Measurements from ENCODE around the gene CCDC50. TPM values are rescaled to one million over a fixed set of nuclear protein-coding genes. Genes with fewer than 3 reads are reported as not detected.
A peak's percentile ranks its signal among the peaks of the same experiment; 100 is the strongest.

The CCDC50 gene
- total RNA-seq, 1 experiment from 2014 or later: 21.0 TPM

DNA sequence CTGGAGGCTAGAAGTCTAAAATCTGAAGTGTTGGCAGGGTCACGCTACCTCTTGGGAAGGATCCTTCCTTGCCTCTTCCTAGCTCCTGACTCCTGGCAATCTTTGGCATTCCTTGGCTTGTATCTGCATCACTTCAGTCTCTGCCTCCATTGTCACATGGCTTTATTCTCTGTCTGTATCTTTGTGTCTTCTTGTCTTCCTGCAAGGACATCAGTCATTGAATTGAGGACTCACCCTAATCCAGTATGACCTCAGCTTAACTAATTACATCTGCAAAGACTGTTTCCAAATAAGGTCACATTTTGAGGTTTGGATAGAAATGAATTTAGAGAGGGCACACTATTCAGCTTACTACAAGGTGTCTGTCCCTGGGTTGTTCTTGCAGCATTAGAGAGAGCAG lies 32.3 kb downstream of the CCDC50 start:
- H4K5ac ChIP-seq (ENCODE audit: insufficient read length, low read depth, low read length): no peak overlapping the region
- no peaks in the 10 kb centered on the region for H3K79me1 ChIP-seq (ENCODE audit: insufficient read depth, low read depth, low read length, poor library complexity, severe bottlenecking)
- WGBS (ENCODE audit: extremely low coverage, insufficient read length, low lambda C conversion rate): no CpG with 5 or more reads among the region's 1 CpG
- no peak overlapping the region for H3K27ac ChIP-seq (ENCODE audit: insufficient read length, low read depth, low read length)
- no peak overlapping the region for H3T11ph ChIP-seq (ENCODE audit: low read length)
- no peak overlapping the region for H2BK15ac ChIP-seq (ENCODE audit: low read depth, low read length)
- no peak overlapping the region for H2AK5ac ChIP-seq (ENCODE audit: insufficient read length, low read length)
- Mint-ChIP-seq H3K9me3 (no peaks in the 10 kb centered on the region), H3K27me3 (ENCODE audit: low read depth) (no peaks in the 10 kb centered on the region), H3K27ac (peak overlapping the region; percentile 13 to 66 (median 31); a peak in 5 of 7 replicates), H3K4me3 (no peak overlapping the region), H3K4me1 (peaks cover 46 to 47% of the 10 kb centered on the region in 2 experiments), H3K36me3 (ENCODE audit: insufficient read depth in 1 of 3, low read depth in 3 of 3) (peaks cover 9 to 34% (median 12%) of the 10 kb centered on the region in 3 experiments)
- H2AFZ ChIP-seq (ENCODE audit: low read length): no peak overlapping the region
- no peak overlapping the region for H2BK5ac ChIP-seq (ENCODE audit: insufficient read length, low read length)
- no peak for DNase-seq
- H3K4me2 ChIP-seq (ENCODE audit: insufficient read depth, insufficient read length, low read length): no peak overlapping the region
- TF ChIP-seq, protein P1, sequence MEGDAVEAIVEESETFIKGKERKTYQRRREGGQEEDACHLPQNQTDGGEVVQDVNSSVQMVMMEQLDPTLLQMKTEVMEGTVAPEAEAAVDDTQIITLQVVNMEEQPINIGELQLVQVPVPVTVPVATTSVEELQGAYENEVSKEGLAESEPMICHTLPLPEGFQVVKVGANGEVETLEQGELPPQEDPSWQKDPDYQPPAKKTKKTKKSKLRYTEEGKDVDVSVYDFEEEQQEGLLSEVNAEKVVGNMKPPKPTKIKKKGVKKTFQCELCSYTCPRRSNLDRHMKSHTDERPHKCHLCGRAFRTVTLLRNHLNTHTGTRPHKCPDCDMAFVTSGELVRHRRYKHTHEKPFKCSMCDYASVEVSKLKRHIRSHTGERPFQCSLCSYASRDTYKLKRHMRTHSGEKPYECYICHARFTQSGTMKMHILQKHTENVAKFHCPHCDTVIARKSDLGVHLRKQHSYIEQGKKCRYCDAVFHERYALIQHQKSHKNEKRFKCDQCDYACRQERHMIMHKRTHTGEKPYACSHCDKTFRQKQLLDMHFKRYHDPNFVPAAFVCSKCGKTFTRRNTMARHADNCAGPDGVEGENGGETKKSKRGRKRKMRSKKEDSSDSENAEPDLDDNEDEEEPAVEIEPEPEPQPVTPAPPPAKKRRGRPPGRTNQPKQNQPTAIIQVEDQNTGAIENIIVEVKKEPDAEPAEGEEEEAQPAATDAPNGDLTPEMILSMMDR (conservative IDR thresholded peaks at IDR 0.05): no peak
- H3K4ac ChIP-seq (ENCODE audit: low read depth, low read length): no peak overlapping the region
- no peaks in the 10 kb centered on the region for H3K23me2 ChIP-seq (ENCODE audit: insufficient read length, low read depth, low read length, poor library complexity, severe bottlenecking)
- H3K18ac ChIP-seq (ENCODE audit: insufficient read length, low read depth, low read length): no peak overlapping the region
- H4K20me1 ChIP-seq (ENCODE audit: control insufficient read depth, insufficient read depth, insufficient read length): no peaks in the 10 kb centered on the region
- no peak overlapping the region for H3K9ac ChIP-seq (ENCODE audit: extremely low read depth, insufficient read length, low read length)
- no peak overlapping the region for H3K23ac ChIP-seq (ENCODE audit: insufficient read length, low read depth, low read length)
- no peak overlapping the region for H3K56ac ChIP-seq (ENCODE audit: insufficient read length, low read depth, low read length)
- peaks cover 10% of the 10 kb centered on the region for H3K4me1 ChIP-seq (ENCODE audit: insufficient read depth, low read length)
- no peaks in the 10 kb centered on the region for H3K9me3 ChIP-seq (ENCODE audit: control insufficient read depth, low read depth, low read length)
- no peak overlapping the region for H2BK120ac ChIP-seq (ENCODE audit: low read depth, low read length, poor library complexity, severe bottlenecking)
- no peak overlapping the region for H4K91ac ChIP-seq (ENCODE audit: insufficient read length, low read depth, low read length)
- no peak overlapping the region for H2BK12ac ChIP-seq (ENCODE audit: insufficient read length, low read depth, low read length)
- no peaks in the 10 kb centered on the region for H3K79me2 ChIP-seq (ENCODE audit: insufficient read depth, low read length)
- no peaks in the 10 kb centered on the region for H3K27me3 ChIP-seq (ENCODE audit: insufficient read depth, low read length)
- H4K8ac ChIP-seq (replicated peaks; ENCODE audit: insufficient read length, low read depth, low read length): no peak overlapping the region
- no peak overlapping the region for H3K14ac ChIP-seq (ENCODE audit: insufficient read depth, low read length)
- H2BK20ac ChIP-seq (ENCODE audit: low read depth, low read length, poor library complexity, severe bottlenecking): no peak overlapping the region

All from H9 (cell line).